Activated CD8-positive, alpha-beta memory T cell treated with anti-CD3 and anti-CD28 coated beads for 1 hour (primary cell): Measurements from ENCODE around the gene LHX4.

Source experiments
- DNase-seq, 2 donors: peaks; one replicate each; pipeline ENCODE4 v3.0.0-alpha.2; 2020; ENCODE audit warnings: low read depth in 1 of 2; ENCODE audit errors: extremely low read depth in 1 of 2

The LHX4 gene

DNA sequence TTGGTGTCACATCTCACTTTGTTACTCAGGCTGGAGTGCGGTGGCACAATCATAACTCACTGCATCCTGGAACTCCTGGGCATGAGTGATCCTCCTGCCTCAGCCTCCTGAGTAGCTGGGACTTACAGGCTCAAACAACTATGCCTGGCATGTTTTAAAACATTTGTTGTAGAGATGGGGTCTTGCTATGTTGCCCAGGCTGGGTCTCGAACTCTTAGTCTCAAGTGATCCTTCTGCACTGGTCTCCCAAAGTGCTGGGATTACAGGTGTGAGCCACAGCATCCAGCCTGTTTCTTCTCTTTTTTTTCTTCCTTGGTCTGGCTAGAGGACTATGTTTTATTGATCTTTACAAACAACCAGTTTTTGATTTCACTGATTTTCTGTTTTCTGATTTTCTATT is 64.6 kb downstream of the LHX4 start:
- no peak for DNase-seq

DNA sequence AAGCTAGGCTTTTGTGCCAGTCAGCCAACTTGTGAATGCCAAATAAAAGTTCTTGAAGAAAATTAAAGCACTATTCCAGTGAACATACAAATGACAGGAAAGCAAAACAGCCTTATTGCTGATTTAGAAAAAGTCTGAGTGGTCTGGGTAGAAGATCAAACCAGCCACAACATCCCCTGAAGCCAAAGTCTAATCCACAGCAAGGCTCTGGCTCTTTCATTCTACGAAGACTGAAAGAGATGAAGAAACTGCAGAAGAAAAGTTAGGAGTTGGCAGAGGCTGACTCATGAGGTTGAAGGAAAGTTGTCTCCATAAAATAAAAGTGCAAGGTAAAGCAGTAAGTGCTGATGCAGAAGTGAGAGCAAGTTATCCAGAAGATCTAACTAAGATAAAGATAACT is 65.9 kb downstream of the LHX4 start:
- DNase-seq, result no peak

DNA sequence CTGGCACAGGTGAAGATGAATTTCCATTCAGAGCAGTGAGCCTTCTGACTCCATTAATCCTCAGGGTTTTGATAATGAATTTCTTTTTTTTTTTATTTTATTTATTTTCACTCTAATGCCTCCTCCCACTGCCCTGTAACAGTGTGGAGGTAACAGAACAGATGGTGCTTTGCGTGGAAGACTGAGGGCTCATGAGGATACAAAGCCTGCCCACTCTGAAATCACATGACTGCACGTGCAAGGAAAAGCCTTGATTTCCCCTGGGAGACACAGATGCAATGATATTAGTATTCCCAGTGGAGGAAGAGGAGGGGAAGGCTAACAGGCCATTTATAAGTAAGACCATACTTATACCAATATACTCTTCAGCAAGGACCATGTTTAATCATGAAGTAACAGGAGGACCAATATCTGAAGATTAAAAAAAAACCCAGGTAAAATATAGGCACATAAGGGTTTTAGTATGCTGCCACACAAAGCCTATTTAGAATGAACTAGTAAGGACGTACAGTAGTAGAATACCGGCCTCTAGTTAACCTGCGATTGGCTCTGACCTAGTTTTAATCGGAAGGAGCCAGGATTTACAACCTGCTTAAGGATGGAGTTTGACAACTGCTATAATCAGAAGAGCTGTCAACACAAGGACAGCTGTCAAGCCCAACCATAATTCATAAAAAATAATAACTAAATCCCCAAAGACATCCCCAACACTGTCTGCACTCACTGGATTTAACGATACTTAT is 69.6 kb downstream of the LHX4 start:
- no peak for DNase-seq

DNA sequence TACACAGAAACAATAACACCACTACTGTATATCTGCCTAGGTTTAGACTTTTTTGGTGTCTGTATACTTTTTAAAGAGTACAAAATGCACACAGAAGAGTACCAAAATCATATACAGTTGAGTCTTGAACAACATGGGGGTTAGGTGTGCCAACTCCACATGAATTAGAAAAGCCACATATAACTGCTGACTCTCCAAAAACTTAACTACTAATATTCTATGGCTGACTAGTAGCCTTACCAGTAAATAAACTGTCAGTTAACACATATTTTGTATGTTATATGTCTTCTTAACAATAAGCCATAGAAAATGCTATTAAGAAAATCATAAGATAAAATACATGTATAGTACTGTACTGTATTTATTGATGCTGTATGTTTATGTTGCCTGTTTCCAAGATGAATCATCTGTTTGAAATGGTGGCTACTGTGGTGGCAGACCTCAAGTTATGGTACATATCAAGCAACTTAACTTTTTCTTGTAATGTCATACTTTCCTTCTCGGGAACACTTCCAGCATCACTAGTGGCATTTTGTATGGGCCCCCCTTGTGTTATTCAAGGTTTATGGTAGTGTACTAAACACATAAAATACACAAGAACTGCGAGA is 71.2 kb downstream of the LHX4 start:
- no peak for DNase-seq

DNA sequence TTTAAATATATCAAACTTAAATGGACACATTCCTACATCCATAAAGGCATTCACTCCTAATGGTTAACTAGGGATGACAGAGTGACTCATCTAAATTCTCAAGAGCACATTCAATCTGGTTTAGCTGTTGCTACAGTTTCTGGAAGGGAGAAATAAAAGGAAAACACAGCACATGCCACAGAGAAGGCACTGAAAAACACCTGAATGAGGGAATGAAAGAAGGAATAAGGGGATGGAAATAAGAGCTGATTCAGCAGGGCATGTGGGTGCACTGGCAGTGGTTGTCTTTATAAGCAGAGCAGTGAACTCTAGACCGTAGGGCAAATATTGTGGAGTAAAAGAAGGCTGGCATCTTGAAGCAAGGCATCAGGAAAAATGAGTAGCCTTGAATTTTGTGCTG is 79.3 kb downstream of the LHX4 start:
- no peak for DNase-seq

DNA sequence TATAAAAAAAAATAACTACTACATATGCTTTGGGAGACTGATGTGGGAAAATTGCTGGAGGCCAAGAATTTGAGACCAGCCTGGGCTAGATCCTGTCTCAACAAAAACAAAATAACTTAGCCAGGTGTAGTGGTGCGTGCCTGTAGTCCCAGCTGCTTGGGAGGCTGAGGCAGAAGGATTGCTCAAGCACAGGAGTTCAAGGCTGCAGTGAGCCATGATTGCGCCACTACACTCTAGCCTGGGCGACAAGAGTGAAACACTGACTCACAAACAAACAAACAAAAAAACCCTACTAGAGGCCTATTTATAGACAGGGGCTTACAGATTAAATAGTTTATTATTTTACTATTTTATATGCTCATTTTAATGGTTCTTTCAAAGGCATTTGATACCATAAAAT is 80.0 kb downstream of the LHX4 start:
- DNase-seq, result no peak

DNA sequence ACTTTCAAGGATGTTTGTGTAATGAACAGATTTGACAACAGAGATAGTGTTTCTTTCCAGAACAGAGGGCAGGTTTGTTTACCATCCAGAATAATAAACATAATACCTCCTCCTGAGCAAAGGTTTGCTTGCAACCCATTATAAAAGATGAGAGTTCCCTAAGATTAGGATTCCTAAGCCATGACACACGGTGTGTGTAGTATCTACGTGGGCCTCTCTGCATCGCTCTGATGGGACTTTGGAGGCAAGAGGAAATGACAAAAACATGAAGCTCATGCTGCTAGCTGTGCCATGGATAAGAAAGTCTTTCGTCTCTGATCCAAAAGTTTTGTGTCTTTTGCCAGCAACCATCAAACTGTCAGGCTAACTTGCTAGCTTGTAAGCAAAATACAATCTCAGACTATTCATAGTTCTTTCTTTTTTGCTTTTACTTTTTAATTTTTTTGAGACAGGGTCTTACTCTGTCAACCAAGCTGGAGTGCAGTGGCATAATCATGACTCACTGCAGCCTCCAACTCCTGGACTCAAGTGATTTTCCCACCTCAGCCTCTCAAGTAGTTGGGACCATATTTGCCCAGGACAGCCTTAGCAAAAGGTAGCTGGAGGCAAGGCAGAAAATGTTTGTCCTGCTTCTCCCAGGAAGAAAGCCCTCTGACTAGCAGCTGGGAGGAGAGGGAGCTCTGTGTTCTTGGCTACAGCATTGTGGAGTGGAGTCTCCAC is 81.1 kb downstream of the LHX4 start:
- no peak for DNase-seq

DNA sequence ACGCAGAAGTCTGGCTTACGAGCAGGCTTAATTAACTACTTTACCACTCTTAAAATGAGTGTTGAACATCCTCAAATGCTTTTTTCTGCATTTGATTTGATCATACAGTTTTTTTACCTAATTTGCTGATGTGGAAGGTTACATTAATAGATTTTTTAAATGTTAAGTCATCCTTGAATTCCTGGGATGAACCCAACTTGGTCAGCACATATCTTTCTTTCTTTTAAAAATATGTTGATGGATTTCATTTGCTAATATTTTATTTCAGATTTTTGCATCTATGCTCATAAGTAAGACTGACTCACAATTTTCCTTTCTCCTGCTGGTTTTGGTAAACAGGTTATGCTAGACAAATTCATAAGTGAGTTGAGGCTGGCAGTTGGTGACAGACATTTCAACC is 82.9 kb downstream of the LHX4 start:
- no peak for DNase-seq

DNA sequence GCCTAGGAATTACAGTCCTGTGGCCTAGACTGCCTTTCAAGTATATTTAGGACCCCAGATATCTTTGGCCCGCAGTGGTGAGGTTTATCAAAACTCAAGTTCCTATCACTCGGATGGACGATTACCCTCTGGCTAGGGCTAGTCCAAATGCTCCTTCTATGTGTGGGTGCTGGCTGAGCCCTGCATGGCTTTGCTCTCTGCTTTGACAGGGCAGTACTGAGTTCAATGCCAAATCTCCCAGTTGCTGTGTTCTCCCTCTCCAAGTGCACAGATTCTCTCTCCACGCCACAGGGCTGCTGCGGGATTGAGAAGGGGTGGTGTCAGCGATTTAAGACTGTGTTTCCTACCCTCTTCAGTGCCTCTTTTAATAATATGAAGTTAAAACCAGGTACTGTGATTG is 97.0 kb downstream of the LHX4 start:
- DNase-seq, result no peak
